ENCODE results near the gene KRTAP17-1. TPM values are rescaled to one million over a fixed set of nuclear protein-coding genes. Genes with fewer than 3 reads are reported as not detected.
"Not testable (repeated sequence)": the region's sequence is repeated elsewhere in the genome, so short reads cannot be mapped to it uniquely, and the experiment has no call there.

KRTAP17-1 gene
- total RNA-seq, 1 donor from 2014 or later: not detected

GRCh38 chr17:41351177-41351576 lies 35.7 kb upstream of the KRTAP17-1 start:
- no peak for TF ChIP-seq CTCF (conservative IDR thresholded peaks at IDR 0.05)
- H3K27ac Mint-ChIP-seq: no peak overlapping the region
- H3K4me1 Mint-ChIP-seq (ENCODE audit: unreplicated experiment): peaks cover 3% of the 10 kb centered on the region
- peaks cover 5% of the 10 kb centered on the region for H3K9me3 Mint-ChIP-seq
- peaks cover 4% of the 10 kb centered on the region for H3K27me3 Mint-ChIP-seq
- no peaks in the 10 kb centered on the region for H3K36me3 Mint-ChIP-seq
- DNase-seq (ENCODE audit: extremely low spot score, unreplicated experiment): no peak
- H3K4me3 Mint-ChIP-seq: no peak overlapping the region

- not testable (repeated sequence) for H3K27ac Mint-ChIP-seq; H3K4me3 Mint-ChIP-seq; H3K9me3 Mint-ChIP-seq; H3K36me3 Mint-ChIP-seq; H3K4me1 Mint-ChIP-seq (ENCODE audit: unreplicated experiment); DNase-seq (ENCODE audit: extremely low spot score, unreplicated experiment); H3K27me3 Mint-ChIP-seq
Observed at GRCh38 chr17:41350381-41350878, 34.9 kb upstream of the KRTAP17-1 start, which contains the start of gene KRT33A. TSS of gene KRT33A (minus strand) at chr17:41350828. CDS start at chr17:41350767, 61 bp downstream.

- DNase-seq (ENCODE audit: extremely low spot score, unreplicated experiment): no peak
- peaks cover 7% of the 10 kb centered on the region for H3K4me1 Mint-ChIP-seq (ENCODE audit: unreplicated experiment)
- peak overlapping the region; percentile 27 for H3K4me3 Mint-ChIP-seq
- H3K36me3 Mint-ChIP-seq: no peaks in the 10 kb centered on the region
- peaks cover 4% of the 10 kb centered on the region for H3K27me3 Mint-ChIP-seq
- peaks cover 8% of the 10 kb centered on the region for H3K9me3 Mint-ChIP-seq
- TF ChIP-seq CTCF (conservative IDR thresholded peaks at IDR 0.05): no peak
- peak overlapping the region; percentile 63 for H3K27ac Mint-ChIP-seq
Observed at GRCh38 chr17:41347869-41348760, 32.6 kb upstream of the KRTAP17-1 start.

GRCh38 chr17:41346421-41346820 lies 30.9 kb upstream of the KRTAP17-1 start:
- not testable (repeated sequence) for H3K36me3 Mint-ChIP-seq; DNase-seq (ENCODE audit: extremely low spot score, unreplicated experiment); H3K4me3 Mint-ChIP-seq; H3K27ac Mint-ChIP-seq; H3K27me3 Mint-ChIP-seq
- Mint-ChIP-seq H3K9me3 (peaks cover 12% of the 10 kb centered on the region), H3K4me1 (ENCODE audit: unreplicated experiment) (peaks cover 10% of the 10 kb centered on the region)

- Mint-ChIP-seq H3K9me3 (peaks cover 12% of the 10 kb centered on the region), H3K27ac (no peak overlapping the region), H3K4me3 (no peak overlapping the region), H3K4me1 (ENCODE audit: unreplicated experiment) (peaks cover 15% of the 10 kb centered on the region), H3K36me3 (no peaks in the 10 kb centered on the region), H3K27me3 (no peaks in the 10 kb centered on the region)
- no peak for DNase-seq (ENCODE audit: extremely low spot score, unreplicated experiment)
- TF ChIP-seq CTCF (conservative IDR thresholded peaks at IDR 0.05): no peak
Observed at GRCh38 chr17:41345992-41346391, 30.5 kb upstream of the KRTAP17-1 start.

- no peaks in the 10 kb centered on the region for H3K27me3 Mint-ChIP-seq
- no peaks in the 10 kb centered on the region for H3K36me3 Mint-ChIP-seq
- no peak for TF ChIP-seq CTCF (conservative IDR thresholded peaks at IDR 0.05)
- peak overlapping the region; percentile 2 for H3K4me3 Mint-ChIP-seq
- peaks cover 33% of the 10 kb centered on the region for H3K4me1 Mint-ChIP-seq (ENCODE audit: unreplicated experiment)
- H3K27ac Mint-ChIP-seq: peak overlapping the region; percentile 88
- H3K9me3 Mint-ChIP-seq: peaks cover 12% of the 10 kb centered on the region
- no peak for DNase-seq (ENCODE audit: extremely low spot score, unreplicated experiment)
Observed at GRCh38 chr17:41343029-41343428, 27.5 kb upstream of the KRTAP17-1 start.

All from type B pancreatic cell (in vitro differentiated cells).